Measurements from ENCODE around the gene F7. TPM values are rescaled to one million over a fixed set of nuclear protein-coding genes. Genes with fewer than 3 reads are reported as not detected.

The F7 gene
- total and polyA plus RNA-seq, 2 donors (not counting 3 experiments of a cell fraction or from before 2014, with no cell fraction given) = not detected

DNA sequence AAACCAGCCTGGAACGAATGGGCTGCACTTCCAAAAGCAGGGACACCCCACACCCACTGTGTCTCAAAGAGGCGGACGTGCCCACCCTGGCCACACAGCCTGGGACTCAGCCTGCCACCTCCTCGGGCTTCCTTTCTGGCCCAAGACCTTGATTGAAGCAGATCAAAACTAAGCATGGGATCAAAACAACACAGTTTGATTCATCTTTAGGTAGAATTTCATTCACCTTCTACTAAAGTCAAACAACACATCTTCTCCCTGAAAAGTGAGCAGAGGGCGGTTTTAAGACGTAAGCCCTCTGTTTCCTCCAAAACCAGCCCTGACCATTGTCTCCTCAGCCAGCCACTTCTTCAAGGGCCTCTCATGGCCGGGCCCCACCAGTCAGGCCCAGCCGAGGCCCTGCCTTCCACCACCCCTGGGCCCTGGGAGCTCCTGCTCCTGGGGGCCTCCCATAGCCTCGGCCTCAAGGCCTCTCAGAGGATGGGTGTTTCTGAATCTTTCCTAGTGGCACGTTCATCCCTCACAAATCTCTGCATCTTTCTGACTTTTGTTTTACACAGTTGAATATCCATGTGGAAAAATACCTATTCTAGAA, 10.7 kb downstream of the F7 start:
- BruUV-seq (replicated peaks) = no TSS peak
- CTCF ChIA-PET = no interaction called here
- no peak for FAIRE-seq

DNA sequence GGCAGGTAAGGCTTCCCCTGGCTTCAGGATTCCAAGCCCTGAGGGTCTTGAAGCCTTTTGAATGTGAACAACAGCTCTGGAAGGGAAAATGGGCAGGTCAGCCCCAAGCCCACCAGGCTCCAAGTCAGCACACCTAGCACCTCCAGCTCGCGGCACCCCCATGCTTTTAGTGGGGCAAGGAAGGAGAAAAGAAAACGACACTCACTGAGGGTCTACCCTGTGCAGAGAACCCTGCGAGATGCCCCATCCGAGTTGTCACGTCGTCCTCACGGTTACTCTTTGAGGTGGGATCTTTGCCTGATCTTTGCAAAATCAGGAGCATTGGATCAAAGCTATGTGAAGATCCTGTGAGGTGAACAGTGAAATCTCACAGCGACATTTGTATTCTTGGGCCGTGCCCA, 11.3 kb downstream of the F7 start:
- Histone ChIP-seq H3K4me2 (ENCODE audit: insufficient read depth, low read length) (no peak overlapping the region), H3K9ac (replicated peaks; ENCODE audit: extremely low read depth, insufficient read depth, low read length) (no peak overlapping the region), H3K79me2 (ENCODE audit: control insufficient read depth, insufficient read depth, low read length) (no peaks in the 10 kb centered on the region), H3K9me1 (replicated peaks; ENCODE audit: control insufficient read depth, extremely low read depth, insufficient read depth, low read length) (no peaks in the 10 kb centered on the region), H3K27ac (ENCODE audit: insufficient read depth, low read depth, low read length) (no peak overlapping the region), H3K9me3 (replicated peaks; ENCODE audit: control insufficient read depth, insufficient read depth, low read length) (no peaks in the 10 kb centered on the region), H3K27me3 (ENCODE audit: control insufficient read depth in 2 of 2, insufficient read depth in 2 of 2, low read length in 2 of 2) (no peaks in the 10 kb centered on the region), H3K36me3 (ENCODE audit: control insufficient read depth in 2 of 2, extremely low read depth in 1 of 2, insufficient read depth in 2 of 2, low read length in 2 of 2) (no peaks in the 10 kb centered on the region), H2AFZ (ENCODE audit: low read depth, low read length) (no peak overlapping the region), H4K20me1 (replicated peaks; ENCODE audit: control insufficient read depth, extremely low read depth, insufficient read depth, low read length) (no peaks in the 10 kb centered on the region), H3K4me3 (replicated peaks in 1 of 3; ENCODE audit: insufficient read depth in 1 of 3, low read depth in 1 of 3, low read length in 3 of 3) (no peak overlapping the region), H3K4me1 (ENCODE audit: control insufficient read depth, extremely low read depth, insufficient read depth, low read length) (no peaks in the 10 kb centered on the region)
- no TSS peak for BruUV-seq (replicated peaks)
- POLR2A ChIA-PET = interaction anchor here (0.7 kb wide), 1 partner anchor 42 kb away, joined by 3 read pairs; no protein-coding TSS in a partner anchor
- FAIRE-seq (no peak), DNase-seq (ENCODE audit: low read depth, low spot score) (no peak)
- dilution Hi-C loops (cut with MboI; ENCODE audit: extremely low pct_ligation_motif_present, low sequenced_read_pairs) (no loop called here), intact Hi-C loops (cut with micrococcal nuclease) (no loop called here)
- CTCF ChIA-PET = no interaction called here
- TF ChIP-seq JUN (IDR thresholded peaks at IDR 0.05; ENCODE audit: borderline replicate concordance, insufficient read depth, insufficient read length, low read depth) = no peak
- TF ChIP-seq EZH2 (IDR thresholded peaks at IDR 0.05; ENCODE audit: borderline replicate concordance, low read depth, low read length, severe bottlenecking) = no peak
- no peak for TF ChIP-seq MYC (IDR thresholded peaks at IDR 0.05; ENCODE audit: low read depth, low read length)
- TF ChIP-seq, protein P1, sequence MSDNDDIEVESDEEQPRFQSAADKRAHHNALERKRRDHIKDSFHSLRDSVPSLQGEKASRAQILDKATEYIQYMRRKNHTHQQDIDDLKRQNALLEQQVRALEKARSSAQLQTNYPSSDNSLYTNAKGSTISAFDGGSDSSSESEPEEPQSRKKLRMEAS (IDR thresholded peaks at IDR 0.05; ENCODE audit: insufficient read depth, insufficient read length) = no peak
- TF ChIP-seq POLR2A (IDR thresholded peaks at IDR 0.05; ENCODE audit: low read depth, low read length) = no peak
- no peak for TF ChIP-seq POLR2AphosphoS5 (IDR thresholded peaks at IDR 0.05; ENCODE audit: insufficient read depth, low read depth, low read length)
- TF ChIP-seq, protein P2, sequence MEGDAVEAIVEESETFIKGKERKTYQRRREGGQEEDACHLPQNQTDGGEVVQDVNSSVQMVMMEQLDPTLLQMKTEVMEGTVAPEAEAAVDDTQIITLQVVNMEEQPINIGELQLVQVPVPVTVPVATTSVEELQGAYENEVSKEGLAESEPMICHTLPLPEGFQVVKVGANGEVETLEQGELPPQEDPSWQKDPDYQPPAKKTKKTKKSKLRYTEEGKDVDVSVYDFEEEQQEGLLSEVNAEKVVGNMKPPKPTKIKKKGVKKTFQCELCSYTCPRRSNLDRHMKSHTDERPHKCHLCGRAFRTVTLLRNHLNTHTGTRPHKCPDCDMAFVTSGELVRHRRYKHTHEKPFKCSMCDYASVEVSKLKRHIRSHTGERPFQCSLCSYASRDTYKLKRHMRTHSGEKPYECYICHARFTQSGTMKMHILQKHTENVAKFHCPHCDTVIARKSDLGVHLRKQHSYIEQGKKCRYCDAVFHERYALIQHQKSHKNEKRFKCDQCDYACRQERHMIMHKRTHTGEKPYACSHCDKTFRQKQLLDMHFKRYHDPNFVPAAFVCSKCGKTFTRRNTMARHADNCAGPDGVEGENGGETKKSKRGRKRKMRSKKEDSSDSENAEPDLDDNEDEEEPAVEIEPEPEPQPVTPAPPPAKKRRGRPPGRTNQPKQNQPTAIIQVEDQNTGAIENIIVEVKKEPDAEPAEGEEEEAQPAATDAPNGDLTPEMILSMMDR (IDR thresholded peaks at IDR 0.05; ENCODE audit: extremely low read depth in 1 of 2, insufficient read depth in 1 of 2, low read depth in 1 of 2, low read length in 2 of 2) = no peak
- no peak for TF ChIP-seq FOS (IDR thresholded peaks at IDR 0.05; ENCODE audit: borderline replicate concordance, insufficient read depth, low read length)
- TF ChIP-seq GATA2 (IDR thresholded peaks at IDR 0.05; ENCODE audit: insufficient read depth, insufficient read length, low read depth, low read length) = no peak

More for the DNA sequence above, 10.7 kb downstream of the F7 start:
- Histone ChIP-seq H3K4me1 (ENCODE audit: control insufficient read depth, extremely low read depth, insufficient read depth, low read length) (no peaks in the 10 kb centered on the region), H3K79me2 (ENCODE audit: control insufficient read depth, insufficient read depth, low read length) (no peaks in the 10 kb centered on the region), H3K9me1 (replicated peaks; ENCODE audit: control insufficient read depth, extremely low read depth, insufficient read depth, low read length) (no peaks in the 10 kb centered on the region), H4K20me1 (replicated peaks; ENCODE audit: control insufficient read depth, extremely low read depth, insufficient read depth, low read length) (no peaks in the 10 kb centered on the region), H3K27ac (ENCODE audit: insufficient read depth, low read depth, low read length) (no peak overlapping the region), H3K36me3 (ENCODE audit: control insufficient read depth in 2 of 2, extremely low read depth in 1 of 2, insufficient read depth in 2 of 2, low read length in 2 of 2) (no peaks in the 10 kb centered on the region), H2AFZ (ENCODE audit: low read depth, low read length) (no peak overlapping the region), H3K27me3 (ENCODE audit: control insufficient read depth in 2 of 2, insufficient read depth in 2 of 2, low read length in 2 of 2) (peaks cover 0 to 3% of the 10 kb centered on the region in 2 experiments), H3K4me2 (ENCODE audit: insufficient read depth, low read length) (no peak overlapping the region), H3K9ac (replicated peaks; ENCODE audit: extremely low read depth, insufficient read depth, low read length) (no peak overlapping the region), H3K4me3 (replicated peaks in 1 of 3; ENCODE audit: insufficient read depth in 1 of 3, low read depth in 1 of 3, low read length in 3 of 3) (no peak overlapping the region), H3K9me3 (replicated peaks; ENCODE audit: control insufficient read depth, insufficient read depth, low read length) (no peaks in the 10 kb centered on the region)
- TF ChIP-seq GATA2 (IDR thresholded peaks at IDR 0.05; ENCODE audit: insufficient read depth, insufficient read length, low read depth, low read length) = no peak
- TF ChIP-seq, protein P2 (IDR thresholded peaks at IDR 0.05; ENCODE audit: extremely low read depth in 1 of 2, insufficient read depth in 1 of 2, low read depth in 1 of 2, low read length in 2 of 2) = no peak
- TF ChIP-seq, protein P1 (IDR thresholded peaks at IDR 0.05; ENCODE audit: insufficient read depth, insufficient read length) = no peak
- POLR2A ChIA-PET = interaction anchor here (0.7 kb wide), 1 partner anchor 41 kb away, joined by 3 read pairs; no protein-coding TSS in a partner anchor
- intact Hi-C loops (cut with micrococcal nuclease) (no loop called here), dilution Hi-C loops (cut with MboI; ENCODE audit: extremely low pct_ligation_motif_present, low sequenced_read_pairs) (no loop called here)
- no peak for DNase-seq (ENCODE audit: low read depth, low spot score)
